Testis (tissue), 2 donors: ENCODE measurements around the gene ANTXR1.

Experiments used
- CTCF ChIP-seq, 3 experiments: fragments of 450-650 bp in 2 of 3; fragments of 200-600 bp in 1 of 3; sonication (generic) in 1 of 3; IDR thresholded peaks; one replicate each; pipeline ENCODE4 v1.5.1; 2016 to 2019; ENCODE audit warnings: antibody characterized with exemption in 3 of 3, mild to moderate bottlenecking in 2 of 3, moderate library complexity in 1 of 3
- POLR2A ChIP-seq: fragments of 450-650 bp; IDR thresholded peaks from one replicate; pipeline ENCODE4 v1.6.1; 2017; ENCODE audit warnings: antibody characterized with exemption, mild to moderate bottlenecking, moderate library complexity

GRCh38 chr2:69272803-69273471 lies 260.0 kb downstream of the ANTXR1 start:
- TF ChIP-seq CTCF (IDR thresholded peaks at IDR 0.05): no peak
- TF ChIP-seq POLR2A: no peak
